K562 (cell line): ENCODE measurements around the gene ENHO. TPM values are rescaled to one million over a fixed set of nuclear protein-coding genes. Genes with fewer than 3 reads are reported as not detected.

Source experiments
- ATAC-seq: fragments of 200-7000 bp; cut with Tn5 transposase; 3 replicates; pipeline ENCODE4 v1.9.1; 2020; ENCODE audit warnings: moderate library complexity
- BruUV-seq: library from RNA; stranded (reverse); fragments of 400-500 nt; replicated peaks from 2 replicates; lab custom pipeline; 2021; lab: Mats Ljungman, UMichigan
- CTCF ChIA-PET: fragments of 300-600 bp; formaldehyde crosslinking; extraction: SDS; loops from one replicate; lab custom pipeline; 2021; ENCODE audit warnings: low intra/inter-chr PET ratio; lab: Yijun Ruan, JAX
- POLR2A ChIA-PET: fragments of 300-600, 350-650 bp; sonication (Branson Sonifier 250); formaldehyde crosslinking; extraction: SDS; loops from one replicate; lab custom pipeline; 2021; ENCODE audit warnings: antibody characterized with exemption, inconsistent platforms; lab: Yijun Ruan, JAX
- DNase-seq, 4 experiments: peaks; one replicate each; pipeline versions ENCODE4 v3.0.0 to v3.0.0-alpha.2; 2011 to 2018; ENCODE audit warnings: low spot score in 3 of 4, mixed read lengths in 3 of 4; ENCODE audit errors: extremely low read depth in 1 of 4
- FAIRE-seq: peaks from 2 replicates; lab custom pipeline; 2011; peaks lifted over from hg19 to GRCh38; lab: Jason Lieb, UNC
- H2AFZ ChIP-seq: 2 replicates; pipeline ENCODE4 v1.6.0; 2011; ENCODE audit warnings: low read depth, low read length, control low read depth, inconsistent platforms
- H3K27ac ChIP-seq: fragments of 200-600 bp; 3 replicates; pipeline ENCODE4 v1.8.0; 2011; ENCODE audit warnings: low read depth, mild to moderate bottlenecking, control low read depth, inconsistent platforms, low read length, moderate library complexity, mixed read lengths; ENCODE audit errors: extremely low read depth
- H3K27me3 ChIP-seq, 2 experiments: fragments of 300-600 bp in 1 of 2; 2 replicates in 1 of 2; 3 replicates in 1 of 2; pipeline versions ENCODE4 v1.6.0 to v1.8.0; 2011; ENCODE audit warnings: inconsistent platforms in 2 of 2, low read length in 2 of 2, mild to moderate bottlenecking in 1 of 2, mixed read lengths in 1 of 2, moderate library complexity in 1 of 2; ENCODE audit not compliant: control insufficient read depth in 2 of 2, insufficient read depth in 2 of 2
- H3K36me3 ChIP-seq: fragments of 300-600 bp; 3 replicates; pipeline ENCODE4 v1.8.0; 2011; ENCODE audit warnings: mild to moderate bottlenecking, low read length, inconsistent platforms; ENCODE audit not compliant: control insufficient read depth, insufficient read depth
- H3K4me1 ChIP-seq, 2 experiments: fragments of 200-600 bp in 1 of 2; replicated peaks in 1 of 2; 2 replicates in 1 of 2; 3 replicates in 1 of 2; pipeline versions ENCODE4 v1.5.1 to v1.8.0; 2011; ENCODE audit warnings: inconsistent platforms in 2 of 2, low read length in 2 of 2, mild to moderate bottlenecking in 1 of 2, mixed read lengths in 1 of 2, moderate library complexity in 1 of 2; ENCODE audit not compliant: control insufficient read depth in 2 of 2, insufficient read depth in 2 of 2
- H3K4me2 ChIP-seq: 2 replicates; pipeline ENCODE4 v1.6.1; 2011; ENCODE audit warnings: low read length, control low read depth, inconsistent platforms, mixed read lengths; ENCODE audit not compliant: insufficient read depth
- H3K4me3 ChIP-seq: fragments of 200-600 bp; sonication (generic), shearing (Covaris generic); 2 replicates; pipeline ENCODE4 v1.5.1; 2016; ENCODE audit warnings: control low read depth, inconsistent platforms
- H3K79me2 ChIP-seq: fragments of 200-600 bp; 3 replicates; pipeline ENCODE4 v1.8.0; 2011; ENCODE audit warnings: low read length, inconsistent platforms; ENCODE audit not compliant: control insufficient read depth, insufficient read depth
- H3K9ac ChIP-seq, 2 experiments: 2 replicates each; pipeline versions ENCODE4 v1.6.0 to v1.6.1; 2011; ENCODE audit warnings: low read depth in 2 of 2, low read length in 2 of 2, control low read depth in 1 of 2, inconsistent platforms in 1 of 2, mild to moderate bottlenecking in 1 of 2, mixed read lengths in 1 of 2; ENCODE audit not compliant: insufficient read depth in 1 of 2
- H3K9me1 ChIP-seq: one replicate; pipeline ENCODE4 v1.6.0; 2011; ENCODE audit warnings: inconsistent platforms, mild to moderate bottlenecking, low read length, moderate library complexity; ENCODE audit not compliant: control insufficient read depth, insufficient read depth
- H3K9me3 ChIP-seq: replicated peaks from 2 replicates; pipeline ENCODE4 v1.5.1; 2011; ENCODE audit warnings: low read depth, low read length, inconsistent platforms; ENCODE audit not compliant: control insufficient read depth, insufficient read depth
- H4K20me1 ChIP-seq: replicated peaks from 2 replicates; pipeline ENCODE4 v1.6.1; 2011; ENCODE audit warnings: low read length, inconsistent platforms, mixed read lengths; ENCODE audit not compliant: control insufficient read depth, insufficient read depth
- ARNT ChIP-seq, 2 experiments: fragments of 450-650 bp; IDR thresholded peaks; 2 replicates each; pipeline ENCODE4 v1.6.1; 2016; ENCODE audit warnings: mild to moderate bottlenecking in 1 of 2
- CBX5 ChIP-seq: IDR thresholded peaks from 2 replicates; pipeline ENCODE4 v1.6.1; 2014; ENCODE audit warnings: low read depth, borderline replicate concordance
- ETS2 ChIP-seq: IDR thresholded peaks from 2 replicates; pipeline ENCODE4 v1.6.1; 2016; ENCODE audit warnings: borderline replicate concordance, missing genetic modification characterization, mild to moderate bottlenecking, moderate library complexity, missing compliant biosample characterization; ENCODE audit not compliant: poor library complexity, severe bottlenecking
- FOXJ3 ChIP-seq: sonication (generic); formaldehyde crosslinking; IDR thresholded peaks from 2 replicates; pipeline ENCODE4 v1.4.0; 2020; ENCODE audit warnings: mild to moderate bottlenecking, missing genetic modification reagents
- HOMEZ ChIP-seq: fragments of 250-450 bp; sonication (Bioruptor Pico); IDR thresholded peaks from 2 replicates; pipeline ENCODE4 v1.4.0; 2020; ENCODE audit warnings: mild to moderate bottlenecking, moderate library complexity
- KLF6 ChIP-seq: fragments of 250-450 bp; sonication (Bioruptor Pico); IDR thresholded peaks from 2 replicates; pipeline ENCODE4 v1.4.0; 2020; ENCODE audit warnings: mild to moderate bottlenecking, moderate library complexity, borderline replicate concordance
- MAZ ChIP-seq, 2 experiments: fragments of 450-650 bp in 1 of 2; sonication (generic) in 1 of 2; formaldehyde crosslinking; IDR thresholded peaks in 1 of 2; conservative IDR thresholded peaks in 1 of 2; 2 replicates each; pipeline versions ENCODE4 v1.4.0 to v1.5.0; 2020; ENCODE audit warnings: mild to moderate bottlenecking in 1 of 2, missing genetic modification reagents in 1 of 2
- MEIS2 ChIP-seq: fragments of 450-650 bp; IDR thresholded peaks from 2 replicates; pipeline ENCODE4 v1.6.1; 2014; ENCODE audit warnings: mild to moderate bottlenecking; ENCODE audit not compliant: partially characterized antibody
- POLR2A ChIP-seq: fragments of 450-650 bp; conservative IDR thresholded peaks from 2 replicates; pipeline ENCODE4 v1.6.1; 2016
- POLR2B ChIP-seq: fragments of 450-650 bp; IDR thresholded peaks from 2 replicates; pipeline ENCODE4 v1.6.1; 2018; ENCODE audit warnings: low read depth; ENCODE audit not compliant: partially characterized antibody
- PREB ChIP-seq: sonication (generic); formaldehyde crosslinking; IDR thresholded peaks from 2 replicates; pipeline ENCODE4 v1.8.1; 2023; ENCODE audit warnings: mild to moderate bottlenecking, missing genetic modification reagents
- SMAD2 ChIP-seq: fragments of 150-350 bp; IDR thresholded peaks from 2 replicates; pipeline ENCODE4 v1.6.1; 2014; ENCODE audit warnings: low read depth, mild to moderate bottlenecking, low read length
- ZKSCAN3 ChIP-seq: fragments of 250-450 bp; sonication (Bioruptor Pico); IDR thresholded peaks from 2 replicates; pipeline ENCODE4 v1.4.0; 2020
- ZNF766 ChIP-seq: fragments of 200-800 bp; sonication (Bioruptor generic); conservative IDR thresholded peaks from 2 replicates; pipeline ENCODE4 v1.6.1; 2016; ENCODE audit warnings: missing genetic modification characterization, missing compliant biosample characterization
- WGBS: fragments of 100-300 bp; shearing (Covaris generic); methylation state at CpG from one replicate; pipeline ENCODE4 v1.1.6; 2016; ENCODE audit warnings: low coverage, mixed read lengths; ENCODE audit not compliant: insufficient coverage; ENCODE audit errors: missing lambda C conversion rate; 5-methylcytosine and 5-hydroxymethylcytosine counted together
- in situ Hi-C: fragments of 300-500 bp; cut with MboI; formaldehyde crosslinking; loops from 4 replicates; pipeline ENCODE4 v1.15.0; 2018; ENCODE audit warnings: inconsistent platforms, mixed read lengths
- intact Hi-C: fragments of 100-400 bp; cut with micrococcal nuclease; formaldehyde crosslinking; loops from 2 replicates; pipeline ENCODE4 v1.14.2; 2022
- polyA plus RNA-seq, 8 experiments: library from polyadenylated mRNA; depleted of rRNA in 4 of 8; stranded (reverse) in 5 of 8; unstranded in 3 of 8; fragments of >200 nt; fragmentation: Nextera tagmentation in 2 of 8; fragmentation: Illumina TruSeq in 1 of 8; extraction: Ambion mirVana in 2 of 8; extraction: Trizol in 1 of 8; gene quantifications; 2 replicates each; pipeline versions ENCODE4 v1.2.1 to v1.2.3, GENCODE V29; 2011 to 2014; ENCODE audit warnings: inconsistent platforms in 1 of 8, missing spikeins in 1 of 8
- total RNA-seq, 7 experiments: library from RNA; depleted of rRNA in 6 of 7; stranded (reverse); fragments of >200 nt in 6 of 7; fragmentation: Illumina TruSeq in 2 of 7; extraction: Trizol in 2 of 7; gene quantifications; 2 replicates each; pipeline versions ENCODE4 v1.2.1 to v1.2.3, GENCODE V29; 2011 to 2021; ENCODE audit warnings: low replicate concordance in 1 of 7

Gene ENHO
- total and polyA plus RNA-seq, 9 of the 15 experiments (the other 6 are each of a cell fraction or from before 2014, with no cell fraction given): 0.24 TPM; not detected in 8

- TF ChIP-seq PREB: no peak
Observed at GRCh38 chr9:34557426-34558321, 34.9 kb upstream of the ENHO start (continued).

DNA sequence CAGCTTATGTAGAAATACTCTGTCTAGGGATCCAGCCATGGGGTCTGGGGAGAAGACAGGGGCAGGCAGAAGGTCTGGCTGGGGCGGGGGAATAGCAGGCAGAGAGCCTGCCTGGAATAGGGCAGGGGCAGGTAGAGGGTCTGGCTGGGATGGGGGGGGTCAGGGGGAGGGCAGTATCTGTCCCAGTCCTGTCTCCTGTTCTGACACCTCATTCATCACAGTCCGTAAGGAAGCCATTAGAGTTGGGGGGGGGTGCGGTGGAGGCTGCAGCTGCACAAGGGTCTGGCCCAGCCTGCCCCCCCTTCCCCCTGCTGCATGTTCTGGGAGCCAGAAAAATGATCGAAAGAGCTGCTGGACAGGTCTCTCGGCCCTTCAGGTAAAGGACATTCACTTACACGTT lies 34.2 kb upstream of the ENHO start:
- no peaks in the 10 kb centered on the region for H3K9me3 ChIP-seq
- no peak overlapping the region for H3K4me3 ChIP-seq
- in situ Hi-C loops: no loop called here
- 0% methylated on average over 6 of the region's 6 CpGs for WGBS
- H3K9ac ChIP-seq: no peak overlapping the region
- TF ChIP-seq ARNT (IDR thresholded peaks at IDR 0.05) (no peak), MEIS2 (no peak), HOMEZ (CRISPR knock-in tag) (no peak), MAZ (CRISPR knock-in tag; conservative IDR thresholded peaks at IDR 0.05 in 1 of 2, IDR thresholded peaks at IDR 0.05 in 1 of 2) (no peak), SMAD2 (no peak), POLR2B (no peak), CBX5 (no peak), ZNF766 (CRISPR knock-in tag) (no peak), ETS2 (tag) (no peak), KLF6 (CRISPR knock-in tag) (no peak), FOXJ3 (CRISPR knock-in tag) (no peak), ZKSCAN3 (no peak), POLR2A (no peak)
- H3K36me3 ChIP-seq: no peaks in the 10 kb centered on the region
- no peak overlapping the region for H2AFZ ChIP-seq
- no TSS peak for BruUV-seq
- FAIRE-seq: no peak
- POLR2A ChIA-PET: no interaction called here
- H3K9me1 ChIP-seq: no peaks in the 10 kb centered on the region
- H3K79me2 ChIP-seq: no peaks in the 10 kb centered on the region
- intact Hi-C loops: no loop called here
- CTCF ChIA-PET: no interaction called here
- no peak overlapping the region for H3K4me2 ChIP-seq
- ATAC-seq: no peak
- H4K20me1 ChIP-seq: no peaks in the 10 kb centered on the region
- peaks cover 0 to 8% of the 10 kb centered on the region in 2 experiments; a peak in 2 of 5 replicates for H3K4me1 ChIP-seq
- peaks cover 0 to 61% of the 10 kb centered on the region in 2 experiments; a peak in 4 of 5 replicates for H3K27me3 ChIP-seq
- no peak overlapping the region for H3K27ac ChIP-seq
- DNase-seq: no peak
